Activated CD8-positive, alpha-beta memory T cell treated with anti-CD3 and anti-CD28 coated beads, Interleukin-2, amount 10 ng/mL, durations not matched to agents 7 days and 5 days (primary cell): Measurements from ENCODE around the gene ROR2. TPM values are rescaled to one million over a fixed set of nuclear protein-coding genes. Genes with fewer than 3 reads are reported as not detected.

Source experiments
- ATAC-seq: fragments of 150-1000 bp; cut with Tn5 transposase; one replicate; pipeline ENCODE4 v1.10.0; 2021; ENCODE audit warnings: moderate library complexity
- CTCF ChIA-PET: fragments of 350-600 bp; sonication (Branson Sonifier 250); formaldehyde crosslinking; loops from one replicate; lab custom pipeline; 2021; ENCODE audit warnings: antibody characterized with exemption; lab: Charles Lee
- DNase-seq: peaks from one replicate; pipeline ENCODE4 v3.0.0-alpha.2; 2020
- H3K27ac Mint-ChIP-seq: one replicate; pipeline ENCODE4 v1.8.0; 2021; ENCODE audit warnings: mild to moderate bottlenecking, mixed read lengths
- H3K27me3 Mint-ChIP-seq: one replicate; pipeline ENCODE4 v1.8.0; 2021; ENCODE audit warnings: mixed read lengths
- H3K36me3 Mint-ChIP-seq: one replicate; pipeline ENCODE4 v1.8.0; 2021; ENCODE audit warnings: mild to moderate bottlenecking, mixed read lengths
- H3K4me1 Mint-ChIP-seq: one replicate; pipeline ENCODE4 v1.8.0; 2021; ENCODE audit warnings: mixed read lengths
- H3K4me3 Mint-ChIP-seq: one replicate; pipeline ENCODE4 v1.8.0; 2021; ENCODE audit warnings: mild to moderate bottlenecking, moderate library complexity, mixed read lengths
- H3K9me3 Mint-ChIP-seq: one replicate; pipeline ENCODE4 v1.8.0; 2022; ENCODE audit warnings: low read depth, mixed read lengths
- total RNA-seq, 2 experiments: library from RNA; stranded (reverse); gene quantifications; one replicate each; pipeline ENCODE4 v1.2.3, GENCODE V29; 2021

Gene ROR2
- total RNA-seq, 2 experiments from 2014 or later: 3.0 to 3.2 TPM

GRCh38 chr9:91833096-91833877 is 116.7 kb downstream of the ROR2 start:
- CTCF ChIA-PET: no interaction called here
- Mint-ChIP-seq H3K27ac (no peak overlapping the region), H3K4me3 (no peak overlapping the region), H3K27me3 (peaks cover 31% of the 10 kb centered on the region), H3K36me3 (no peaks in the 10 kb centered on the region), H3K4me1 (peaks cover 4% of the 10 kb centered on the region), H3K9me3 (no peaks in the 10 kb centered on the region)
- DNase-seq: no peak
- ATAC-seq: no peak

DNA sequence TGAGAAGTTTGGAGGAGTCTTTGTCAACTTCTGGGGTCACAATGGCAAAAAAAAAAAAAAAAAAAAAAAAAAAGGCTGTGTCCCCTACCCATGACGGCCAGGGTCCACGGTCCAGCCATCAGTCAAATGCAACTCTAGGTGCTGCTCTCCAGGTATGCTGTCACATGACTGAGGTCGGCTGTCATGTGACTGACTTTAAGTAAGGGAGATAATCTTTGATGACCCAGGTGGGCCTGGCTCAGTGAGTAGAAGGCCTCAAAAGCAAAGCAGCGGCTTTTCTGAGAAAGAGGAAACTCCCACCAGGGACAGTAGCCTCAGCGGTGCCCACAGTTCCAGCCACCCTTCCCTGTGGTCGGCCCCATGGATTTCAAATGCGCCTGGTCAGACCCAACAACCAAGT is 117.7 kb downstream of the ROR2 start:
- no peaks in the 10 kb centered on the region for H3K9me3 Mint-ChIP-seq
- H3K36me3 Mint-ChIP-seq: no peaks in the 10 kb centered on the region
- no peak overlapping the region for H3K27ac Mint-ChIP-seq
- H3K4me3 Mint-ChIP-seq: no peak overlapping the region
- H3K4me1 Mint-ChIP-seq: peaks cover 4% of the 10 kb centered on the region
- ATAC-seq: no peak
- H3K27me3 Mint-ChIP-seq: peaks cover 28% of the 10 kb centered on the region
- CTCF ChIA-PET: no interaction called here
- DNase-seq: no peak

DNA sequence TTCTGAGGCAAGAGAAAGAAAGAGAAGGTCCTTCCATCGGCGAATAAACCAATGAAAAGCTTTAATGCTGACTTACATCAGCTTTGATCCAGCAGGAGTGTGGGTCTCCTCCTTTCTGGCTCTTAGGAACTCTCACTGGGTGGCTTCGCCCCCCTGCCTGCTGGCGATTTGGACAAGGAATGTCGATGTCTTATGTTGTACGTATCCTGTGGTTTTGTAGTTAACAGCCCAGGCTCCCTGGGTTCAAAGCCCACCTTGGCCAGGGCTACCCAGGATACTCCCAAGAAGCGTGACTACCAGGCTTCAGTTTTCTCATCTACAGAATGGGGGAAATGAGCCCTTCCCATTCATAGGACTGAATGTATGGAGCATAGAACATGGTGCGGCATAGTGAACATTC is 124.2 kb downstream of the ROR2 start:
- Mint-ChIP-seq H3K4me1 (no peaks in the 10 kb centered on the region), H3K36me3 (no peaks in the 10 kb centered on the region), H3K27me3 (peaks cover 25% of the 10 kb centered on the region)

DNA sequence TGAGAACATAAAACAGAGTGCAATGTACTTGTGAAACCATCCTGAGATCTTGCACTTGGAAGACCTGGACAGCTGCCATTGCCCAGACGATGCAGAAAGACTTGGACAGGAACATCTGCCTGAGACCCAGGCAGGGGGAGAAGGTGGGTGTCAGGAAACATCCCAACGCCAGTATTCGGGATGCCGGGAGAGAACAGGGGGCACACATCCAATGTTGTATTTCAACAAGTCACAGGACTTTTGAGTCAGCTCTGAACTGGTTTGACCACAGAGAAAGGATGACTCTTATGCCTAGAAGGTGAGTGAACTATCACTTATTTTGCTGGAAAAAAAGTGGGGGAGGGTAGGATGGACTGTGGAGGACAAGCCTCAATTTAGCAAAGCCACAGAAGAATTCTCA is 124.6 kb downstream of the ROR2 start:
- H3K36me3 Mint-ChIP-seq: no peaks in the 10 kb centered on the region
- no peaks in the 10 kb centered on the region for H3K9me3 Mint-ChIP-seq
- ATAC-seq (no peak), DNase-seq (no peak)
- H3K4me3 Mint-ChIP-seq: no peak overlapping the region
- no peak overlapping the region for H3K27ac Mint-ChIP-seq
- no peaks in the 10 kb centered on the region for H3K4me1 Mint-ChIP-seq
- peaks cover 25% of the 10 kb centered on the region for H3K27me3 Mint-ChIP-seq
- CTCF ChIA-PET: no interaction called here

More for the DNA sequence above, 124.2 kb downstream of the ROR2 start:
- no peak for DNase-seq
- Mint-ChIP-seq H3K9me3 (no peaks in the 10 kb centered on the region), H3K4me3 (no peak overlapping the region), H3K27ac (no peak overlapping the region)
- CTCF ChIA-PET: no interaction called here
- no peak for ATAC-seq

DNA sequence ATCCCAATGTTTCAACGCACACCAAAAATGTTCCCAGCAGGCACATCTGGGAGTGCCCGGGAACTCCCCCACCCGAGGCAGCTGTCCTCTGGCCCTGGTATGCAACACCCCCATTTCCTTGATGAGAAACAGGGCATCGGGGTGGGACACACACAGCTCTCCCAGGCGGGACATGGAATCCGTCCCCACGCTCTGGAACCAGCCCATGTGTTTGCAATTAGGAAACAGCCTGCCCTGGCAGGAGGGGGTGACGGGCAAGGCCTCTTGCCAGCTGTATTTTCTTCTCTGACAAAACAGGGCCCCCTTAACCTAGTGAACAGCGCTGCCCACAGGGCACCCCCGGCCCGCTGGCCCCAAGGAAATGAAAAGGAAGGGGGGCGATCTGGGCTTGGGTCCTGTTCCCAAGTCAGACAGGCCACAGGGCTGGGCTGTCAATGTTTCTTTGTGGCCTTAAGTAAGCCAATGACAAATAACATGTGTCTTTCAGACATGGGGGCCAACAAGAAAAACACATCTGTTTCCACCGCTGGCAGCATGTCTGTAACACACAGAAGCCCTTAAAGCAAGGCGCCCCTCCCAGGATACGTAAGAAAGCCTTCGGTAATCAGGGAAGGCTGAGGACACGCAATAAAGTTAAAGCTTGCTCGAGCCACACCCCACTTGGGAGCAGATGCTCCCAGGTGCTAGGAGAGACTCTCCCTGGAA is 125.3 kb downstream of the ROR2 start:
- H3K27ac Mint-ChIP-seq: no peak overlapping the region
- CTCF ChIA-PET: no interaction called here
- ATAC-seq: no peak
- DNase-seq: no peak
- no peaks in the 10 kb centered on the region for H3K9me3 Mint-ChIP-seq
- no peaks in the 10 kb centered on the region for H3K4me1 Mint-ChIP-seq
- H3K36me3 Mint-ChIP-seq: no peaks in the 10 kb centered on the region
- H3K4me3 Mint-ChIP-seq: no peak overlapping the region
- H3K27me3 Mint-ChIP-seq: peaks cover 19% of the 10 kb centered on the region

DNA sequence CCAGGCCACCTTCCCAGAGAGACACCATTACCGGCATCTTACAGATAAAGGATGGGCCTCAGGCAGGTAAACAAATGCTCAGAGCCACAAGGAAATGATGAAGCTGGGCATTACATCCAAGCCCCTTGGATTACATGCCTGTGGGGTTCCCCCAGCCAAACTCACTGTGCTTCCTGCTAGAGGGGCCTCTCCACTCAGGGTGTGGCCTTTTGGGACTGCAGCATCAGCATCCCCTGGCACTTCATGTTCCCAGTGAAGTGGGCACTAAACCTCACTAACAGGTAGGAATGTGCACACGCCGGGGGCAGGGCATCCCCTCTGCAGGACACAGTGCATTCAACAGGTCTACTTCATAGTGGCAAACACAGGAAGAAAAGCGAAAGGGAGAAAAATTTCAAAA is 125.9 kb downstream of the ROR2 start:
- H3K4me1 Mint-ChIP-seq: no peaks in the 10 kb centered on the region
- H3K9me3 Mint-ChIP-seq: no peaks in the 10 kb centered on the region
- H3K27me3 Mint-ChIP-seq: peaks cover 17% of the 10 kb centered on the region
- CTCF ChIA-PET: no interaction called here
- DNase-seq (no peak), ATAC-seq (no peak)
- H3K4me3 Mint-ChIP-seq: no peak overlapping the region
- no peaks in the 10 kb centered on the region for H3K36me3 Mint-ChIP-seq
- H3K27ac Mint-ChIP-seq: no peak overlapping the region

GRCh38 chr9:91820949-91821880 is 128.8 kb downstream of the ROR2 start:
- H3K27me3 Mint-ChIP-seq: peaks cover 7% of the 10 kb centered on the region
- H3K4me3 Mint-ChIP-seq: no peak overlapping the region
- H3K36me3 Mint-ChIP-seq: no peaks in the 10 kb centered on the region
- H3K4me1 Mint-ChIP-seq: no peaks in the 10 kb centered on the region
- no peak for ATAC-seq
- no peaks in the 10 kb centered on the region for H3K9me3 Mint-ChIP-seq
- no peak overlapping the region for H3K27ac Mint-ChIP-seq
- no peak for DNase-seq
- CTCF ChIA-PET: no interaction called here

GRCh38 chr9:91820126-91820750 is 129.8 kb downstream of the ROR2 start:
- peaks cover 10% of the 10 kb centered on the region for H3K27me3 Mint-ChIP-seq
- DNase-seq: no peak
- H3K27ac Mint-ChIP-seq: no peak overlapping the region
- H3K36me3 Mint-ChIP-seq: no peaks in the 10 kb centered on the region
- no peaks in the 10 kb centered on the region for H3K9me3 Mint-ChIP-seq
- H3K4me3 Mint-ChIP-seq: no peak overlapping the region
- CTCF ChIA-PET: no interaction called here
- no peak for ATAC-seq
- H3K4me1 Mint-ChIP-seq: no peaks in the 10 kb centered on the region

DNA sequence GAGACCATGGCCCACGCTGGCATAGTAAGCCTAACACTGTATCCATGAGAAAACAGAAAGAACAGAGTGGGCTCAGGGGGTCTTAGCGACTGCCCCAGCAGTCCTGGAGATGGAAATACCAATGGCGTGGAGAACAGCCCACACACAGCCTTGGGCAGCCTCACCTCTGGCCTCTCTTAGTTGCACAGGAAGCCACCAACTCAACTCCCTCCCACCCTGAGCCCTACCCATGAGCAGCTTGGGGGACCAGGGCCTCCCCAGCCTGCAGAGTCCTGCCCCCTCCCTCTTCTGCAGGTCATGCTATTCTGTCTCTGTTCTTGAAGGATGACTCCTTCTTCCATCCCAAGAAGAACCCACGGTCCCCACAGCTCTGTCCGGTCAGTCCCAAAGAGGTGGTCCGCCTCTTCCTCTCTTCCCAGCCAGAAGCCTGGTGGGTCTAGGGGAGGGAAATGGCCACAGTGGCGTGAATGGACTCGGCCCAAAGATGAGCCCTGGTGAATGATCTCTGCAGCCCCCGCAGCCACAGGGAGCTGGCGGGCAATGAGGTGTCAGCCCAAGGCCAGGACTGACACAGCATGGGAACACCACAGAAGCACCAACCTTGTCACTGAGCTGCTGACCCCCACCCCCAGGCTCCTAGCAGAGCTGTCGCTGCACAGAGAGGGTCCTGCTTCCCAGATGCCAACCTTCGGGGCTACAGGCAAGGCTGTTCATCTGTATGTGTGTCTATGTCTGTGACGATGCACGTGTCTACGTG is 131.2 kb downstream of the ROR2 start:
- H3K36me3 Mint-ChIP-seq: no peaks in the 10 kb centered on the region
- H3K4me1 Mint-ChIP-seq: no peaks in the 10 kb centered on the region
- H3K27ac Mint-ChIP-seq: no peak overlapping the region
- ATAC-seq (no peak), DNase-seq (no peak)
- CTCF ChIA-PET: no interaction called here
- no peak overlapping the region for H3K4me3 Mint-ChIP-seq
- H3K27me3 Mint-ChIP-seq: peaks cover 15% of the 10 kb centered on the region
- no peaks in the 10 kb centered on the region for H3K9me3 Mint-ChIP-seq

- ATAC-seq: no peak
- CTCF ChIA-PET: no interaction called here
- H3K4me1 Mint-ChIP-seq: no peaks in the 10 kb centered on the region
- no peak for DNase-seq
- no peaks in the 10 kb centered on the region for H3K36me3 Mint-ChIP-seq
- H3K4me3 Mint-ChIP-seq: no peak overlapping the region
- no peaks in the 10 kb centered on the region for H3K9me3 Mint-ChIP-seq
- H3K27me3 Mint-ChIP-seq: peaks cover 15% of the 10 kb centered on the region
- no peak overlapping the region for H3K27ac Mint-ChIP-seq
Observed at GRCh38 chr9:91818225-91818585, 131.8 kb downstream of the ROR2 start.

DNA sequence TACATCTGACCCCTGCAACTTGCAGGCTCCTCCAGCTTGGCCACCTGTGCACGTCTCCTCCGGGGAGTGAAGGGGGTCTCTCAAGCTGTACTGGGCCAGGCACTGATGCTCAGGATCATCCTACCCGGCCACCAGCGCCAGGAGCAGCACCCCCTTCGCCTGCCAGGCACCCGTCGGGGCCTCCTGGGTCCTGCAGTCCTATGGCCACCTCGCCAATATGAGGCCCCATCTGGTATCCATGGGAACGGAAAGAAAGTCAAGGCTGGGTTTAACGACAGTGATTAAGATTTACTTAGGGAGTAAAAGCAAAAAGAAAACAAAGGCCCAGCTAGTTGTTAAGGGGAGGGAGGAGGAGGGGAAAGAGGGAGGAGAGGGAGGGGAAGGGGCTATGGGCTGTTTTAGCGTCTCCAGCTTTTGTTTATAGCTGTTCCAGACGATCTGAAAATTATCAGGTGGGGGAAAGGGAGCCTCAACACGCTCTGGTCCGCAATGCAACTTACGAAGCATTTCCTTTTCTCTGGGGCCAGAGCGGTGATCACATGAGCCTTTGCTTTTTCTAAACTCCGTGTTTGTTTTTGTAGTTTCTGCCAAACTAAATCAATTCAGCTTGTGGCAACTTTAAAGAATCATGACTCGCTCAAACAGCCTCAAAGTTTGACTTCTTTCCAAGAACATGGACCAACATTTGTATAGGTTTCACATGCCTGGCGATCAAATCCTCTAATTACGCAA is 132.4 kb downstream of the ROR2 start:
- Mint-ChIP-seq H3K4me1 (no peaks in the 10 kb centered on the region), H3K36me3 (no peaks in the 10 kb centered on the region), H3K4me3 (no peak overlapping the region), H3K9me3 (no peaks in the 10 kb centered on the region), H3K27ac (no peak overlapping the region), H3K27me3 (peaks cover 15% of the 10 kb centered on the region)
- ATAC-seq (no peak), DNase-seq (no peak)
- CTCF ChIA-PET: no interaction called here

GRCh38 chr9:91817106-91817492 is 132.9 kb downstream of the ROR2 start:
- H3K27me3 Mint-ChIP-seq: peaks cover 15% of the 10 kb centered on the region
- H3K27ac Mint-ChIP-seq: no peak overlapping the region
- no peaks in the 10 kb centered on the region for H3K4me1 Mint-ChIP-seq
- H3K9me3 Mint-ChIP-seq: no peaks in the 10 kb centered on the region
- DNase-seq (no peak), ATAC-seq (no peak)
- H3K4me3 Mint-ChIP-seq: no peak overlapping the region
- H3K36me3 Mint-ChIP-seq: no peaks in the 10 kb centered on the region
- CTCF ChIA-PET: no interaction called here
